ENCODE results near the gene LENG1. TPM values are rescaled to one million over a fixed set of nuclear protein-coding genes. Genes with fewer than 3 reads are reported as not detected.
A peak's percentile ranks its signal among the peaks of the same experiment; 100 is the strongest.

The LENG1 gene
- total RNA-seq, 1 donor from 2014 or later = 5.4 TPM

DNA sequence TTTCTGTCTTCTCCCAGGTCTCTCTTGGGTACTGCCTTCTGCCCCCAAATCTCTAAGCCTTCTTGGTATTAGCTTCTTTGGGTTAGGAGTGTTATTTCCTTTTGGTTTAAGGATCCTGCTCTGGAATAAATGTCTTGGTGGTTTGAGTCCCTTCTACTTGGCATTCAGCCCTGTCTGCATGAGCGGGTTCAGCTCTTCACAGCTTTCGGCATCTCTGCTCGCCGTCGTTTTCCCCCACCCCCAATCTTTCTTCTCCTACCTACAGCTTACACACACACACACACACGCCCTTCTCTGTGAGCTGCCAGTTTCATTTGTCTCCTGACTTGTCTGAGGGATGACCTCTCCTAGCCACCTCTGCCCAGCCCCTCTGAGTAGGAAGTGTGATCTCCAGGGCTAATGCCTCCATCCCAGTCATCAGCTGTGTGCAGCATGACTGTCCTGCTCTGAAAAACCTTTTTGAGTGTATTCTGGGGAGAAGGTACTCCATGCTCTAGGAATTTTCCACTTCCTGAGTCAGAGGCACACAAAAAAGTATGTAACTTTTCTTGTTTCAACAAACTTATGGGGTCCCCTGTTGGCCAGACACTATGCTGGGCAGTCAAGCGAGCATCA lies 17.2 kb downstream of the LENG1 start:
- DNase-seq (ENCODE audit: low read depth in 2 of 2) = no peak

DNA sequence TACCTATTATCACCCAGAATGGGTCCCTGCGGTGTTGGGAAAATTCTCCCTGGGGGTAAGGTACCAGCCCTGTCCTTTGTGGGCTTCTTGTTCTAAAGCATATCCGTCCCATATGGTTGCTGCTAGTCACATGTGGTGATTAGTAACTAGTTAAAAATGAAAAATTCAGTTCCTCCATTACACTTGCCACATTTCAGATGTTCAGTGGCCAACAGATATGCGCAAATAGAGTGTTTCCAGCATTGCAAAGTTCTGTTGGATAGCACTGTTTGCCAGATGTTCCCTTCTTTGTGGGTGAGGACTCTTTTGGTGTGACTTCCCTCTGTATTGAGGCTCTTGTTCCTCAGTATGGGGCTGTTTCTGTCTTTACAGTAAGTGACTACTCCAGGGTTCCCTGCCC lies 18.2 kb downstream of the LENG1 start:
- DNase-seq (ENCODE audit: low read depth in 2 of 2) = no peak

DNA sequence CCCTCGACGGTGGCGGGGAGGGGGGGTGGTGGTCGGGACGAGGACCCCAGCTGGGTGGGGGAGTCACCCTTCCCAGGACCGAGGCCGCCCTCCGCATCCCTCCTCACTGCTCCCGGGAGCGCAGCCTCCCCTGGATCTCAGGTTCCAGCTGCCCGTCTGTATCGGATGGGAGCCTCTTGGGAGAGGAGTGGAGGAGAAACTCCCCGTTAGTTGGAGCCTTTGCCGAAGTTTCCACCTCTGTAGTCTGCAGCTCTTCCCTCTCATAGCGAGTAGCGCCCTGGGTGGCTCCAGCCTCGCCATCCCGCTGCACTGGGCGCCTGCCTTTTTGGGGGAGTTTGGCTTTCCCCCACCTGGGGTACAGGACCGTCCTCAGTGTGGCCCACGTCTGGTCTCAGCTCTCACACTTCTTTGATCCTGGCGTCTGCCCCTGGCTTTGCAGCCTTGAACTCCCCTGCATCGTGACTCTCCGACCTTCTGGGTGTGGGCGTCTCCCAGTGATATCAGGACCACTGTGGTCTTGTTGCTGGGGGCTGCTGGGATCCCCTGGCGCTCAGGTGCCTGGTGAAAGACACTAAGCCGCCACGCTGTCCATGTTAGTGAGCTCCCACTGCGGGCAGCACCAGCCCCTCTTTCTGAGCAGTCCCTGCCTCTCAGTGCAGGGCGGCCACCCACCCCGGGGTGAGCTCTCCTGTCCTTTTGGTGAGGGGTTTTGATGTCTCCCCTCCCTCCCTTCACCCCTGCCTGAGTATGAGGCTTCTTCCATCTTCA lies 20.8 kb downstream of the LENG1 start:
- DNase-seq (ENCODE audit: low read depth in 2 of 2) = no peak

DNA sequence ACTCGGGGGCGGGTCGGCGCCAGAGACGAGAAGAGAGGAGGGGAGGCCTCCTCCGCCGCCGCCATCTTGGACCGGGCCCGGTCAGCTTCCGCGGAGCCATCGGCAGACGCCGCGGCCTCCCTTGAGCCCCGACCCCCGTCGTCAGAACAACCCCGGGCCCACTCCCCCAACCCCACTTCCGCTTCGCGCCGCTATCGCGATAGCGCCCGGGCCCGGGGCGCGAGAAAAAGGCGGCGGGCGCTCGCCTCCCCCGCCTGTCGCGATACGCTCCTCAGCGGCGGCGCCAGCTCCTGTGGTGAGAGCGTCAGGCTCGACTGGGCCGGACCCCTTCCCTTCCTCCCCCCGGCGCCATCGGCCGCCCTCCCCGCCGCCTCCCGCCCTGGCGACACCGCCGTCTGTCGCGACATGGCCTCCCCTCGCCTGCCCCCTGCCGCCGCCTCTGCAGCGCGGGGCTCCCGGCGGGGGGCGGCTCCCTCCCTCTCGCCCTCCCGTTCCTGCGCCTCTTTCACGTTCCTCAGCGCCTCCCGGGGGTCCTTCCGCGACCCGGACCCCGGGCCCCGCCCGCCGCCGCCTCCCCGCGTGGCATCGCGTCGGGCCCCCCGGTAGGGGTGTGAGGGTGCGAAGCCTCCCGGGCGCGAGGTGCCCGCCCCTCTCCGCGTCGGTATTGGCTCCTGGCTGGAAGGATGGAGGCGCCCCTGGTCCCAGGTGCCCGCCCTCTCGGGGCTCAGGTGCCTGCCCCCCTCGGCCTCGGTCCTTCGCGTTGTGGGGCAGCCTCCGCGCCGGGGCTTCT lies 21.6 kb downstream of the LENG1 start, which contains the start of gene CNOT3:
TSS of gene CNOT3 (plus strand) at position 64 of the 790 bp plus-strand sequence. CDS start 5,217 bp downstream, outside the sequence.
- DNase-seq (ENCODE audit: low read depth in 2 of 2) = peak; percentile 20 to 25

DNA sequence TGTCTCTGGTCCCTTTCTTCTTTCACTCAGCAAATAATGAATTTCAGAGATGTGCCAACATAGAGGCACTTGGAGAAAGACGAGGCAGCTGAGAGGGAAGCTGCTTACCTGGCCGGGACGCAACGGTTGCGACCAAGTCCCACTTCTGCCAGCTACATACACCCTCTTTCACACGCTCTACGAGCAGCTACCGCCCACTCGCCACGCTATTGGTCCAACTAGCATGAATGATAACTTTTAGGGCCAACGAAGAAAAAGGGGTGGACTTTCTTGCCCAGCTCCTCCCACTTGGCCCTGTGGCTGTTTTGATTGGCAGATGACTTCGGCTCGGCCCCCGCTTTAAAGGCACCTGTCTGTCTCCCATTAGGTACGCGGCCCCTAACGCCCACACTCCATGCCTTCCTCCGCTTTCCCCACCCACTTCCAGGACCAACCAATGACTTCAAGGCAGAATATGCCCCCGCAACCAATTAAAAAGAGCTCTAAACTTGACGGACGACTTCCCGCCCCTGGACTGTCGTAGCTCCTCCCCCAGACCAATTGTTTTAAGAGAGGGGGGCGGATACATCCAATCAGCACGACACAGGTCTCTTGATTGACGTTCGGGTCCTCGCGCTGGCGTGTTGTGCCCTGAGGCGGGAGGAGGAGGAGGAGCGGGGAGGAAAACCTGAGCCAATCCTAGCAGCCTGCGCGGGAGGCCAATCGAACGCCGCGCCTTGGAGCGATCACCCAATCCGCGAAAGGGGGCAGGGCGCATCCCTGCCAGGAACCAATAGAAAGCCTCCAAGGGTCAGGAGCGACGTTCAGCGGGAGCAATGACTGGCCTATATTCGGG lies 22.4 kb downstream of the LENG1 start:
- DNase-seq (ENCODE audit: low read depth in 2 of 2) = peak; percentile 100

DNA sequence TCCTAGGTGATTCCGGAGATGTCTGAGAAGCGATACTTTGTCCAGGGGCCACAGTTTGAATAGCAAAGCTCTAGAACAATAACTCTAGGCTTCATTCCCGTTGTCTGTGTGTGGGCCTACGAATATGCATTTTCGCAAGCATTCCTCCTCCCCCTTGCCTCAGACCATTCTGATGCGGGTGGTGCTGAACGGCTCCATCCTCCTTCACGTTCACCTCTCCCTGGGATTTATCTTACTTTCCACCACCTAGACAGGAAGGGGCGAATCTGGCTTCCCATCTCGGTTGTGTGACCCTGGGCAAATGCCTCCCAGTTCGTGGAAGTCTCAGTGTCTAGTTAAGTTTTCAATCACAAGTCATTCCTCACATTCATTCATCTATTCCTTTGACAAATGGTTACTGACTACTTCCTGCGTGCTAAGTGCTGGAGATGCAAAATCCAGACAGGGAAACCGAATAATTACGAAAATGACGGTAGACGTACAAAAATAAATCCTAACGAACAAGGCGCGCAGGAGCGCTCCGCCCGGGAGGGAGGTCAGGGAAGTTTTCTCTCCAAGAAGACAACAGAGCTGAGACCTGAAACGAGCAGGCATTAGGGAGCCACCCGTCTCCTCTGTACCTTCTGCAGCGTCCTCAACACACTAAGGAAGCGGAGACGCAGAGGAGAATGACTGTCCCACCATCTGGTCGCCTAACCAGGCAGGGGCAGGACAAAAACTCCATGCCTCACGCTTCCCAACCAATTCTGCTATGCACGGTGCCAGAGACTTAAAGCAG lies 23.2 kb downstream of the LENG1 start:
- no peak for DNase-seq (ENCODE audit: low read depth in 2 of 2)

DNA sequence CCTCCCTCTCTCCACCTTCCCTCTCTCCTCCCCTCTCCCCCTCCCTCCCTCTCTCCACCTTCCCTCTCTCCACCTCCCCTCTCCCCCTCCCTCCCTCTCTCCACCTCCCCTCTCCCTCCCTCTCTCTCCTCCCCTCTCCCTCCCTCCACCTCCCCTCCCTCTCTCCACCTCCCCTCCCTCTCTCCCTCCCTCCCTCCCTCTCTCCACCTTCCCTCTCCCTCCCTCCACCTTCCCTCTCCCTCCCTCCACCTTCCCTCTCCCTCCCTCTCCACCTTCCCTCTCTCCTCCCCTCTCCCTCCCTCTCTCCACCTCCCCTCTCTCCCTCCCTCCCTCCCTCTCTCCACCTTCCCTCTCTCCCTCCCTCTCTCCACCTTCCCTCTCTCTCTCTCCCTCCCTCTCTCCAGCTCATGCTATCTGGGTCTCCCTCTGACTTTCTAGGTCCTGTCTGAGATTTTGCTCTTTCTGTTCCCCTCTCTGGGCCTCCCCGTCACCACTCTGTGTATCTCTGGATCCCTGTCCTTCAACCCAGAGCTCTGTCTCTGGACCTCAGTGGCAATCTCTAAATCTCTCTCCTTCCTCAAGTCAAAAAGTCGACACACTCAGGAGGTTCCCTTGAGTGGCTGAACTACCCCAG lies 25.4 kb downstream of the LENG1 start:
- no peak for DNase-seq (ENCODE audit: low read depth in 2 of 2)

DNA sequence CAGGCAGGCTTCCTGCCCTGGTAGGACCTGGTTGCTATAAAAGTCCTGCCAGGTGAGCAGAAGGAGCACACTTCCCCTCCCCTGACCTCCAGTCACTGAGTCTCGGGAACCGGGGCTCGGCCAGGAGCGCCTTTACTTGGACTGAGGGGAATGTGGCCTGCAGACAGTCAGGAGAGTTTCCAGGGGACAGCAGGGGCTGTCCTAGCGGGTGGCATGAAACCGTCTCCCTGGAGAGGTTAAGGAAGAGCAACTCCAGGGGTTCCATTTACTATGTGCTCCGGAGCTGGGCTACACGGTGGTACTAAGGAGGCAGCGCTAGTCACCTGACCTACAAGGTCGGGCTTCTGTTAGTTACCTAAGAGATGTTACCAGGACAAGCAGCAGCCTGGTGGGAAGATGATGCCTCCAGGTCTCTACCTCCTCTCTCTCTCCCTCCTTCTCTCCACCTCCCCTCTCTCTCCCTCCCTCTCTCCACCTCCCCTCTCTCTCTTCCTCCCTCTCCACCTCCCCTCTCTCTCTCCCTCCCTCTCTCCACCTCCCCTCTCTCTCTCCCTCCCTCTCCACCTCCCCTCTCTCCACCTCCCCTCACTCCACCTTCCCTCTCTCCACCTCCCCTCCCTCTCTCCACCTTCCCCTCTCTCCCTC lies 26.1 kb downstream of the LENG1 start:
- DNase-seq (ENCODE audit: low read depth in 2 of 2) = peak in 1 of 2 donors; percentile 93

DNA sequence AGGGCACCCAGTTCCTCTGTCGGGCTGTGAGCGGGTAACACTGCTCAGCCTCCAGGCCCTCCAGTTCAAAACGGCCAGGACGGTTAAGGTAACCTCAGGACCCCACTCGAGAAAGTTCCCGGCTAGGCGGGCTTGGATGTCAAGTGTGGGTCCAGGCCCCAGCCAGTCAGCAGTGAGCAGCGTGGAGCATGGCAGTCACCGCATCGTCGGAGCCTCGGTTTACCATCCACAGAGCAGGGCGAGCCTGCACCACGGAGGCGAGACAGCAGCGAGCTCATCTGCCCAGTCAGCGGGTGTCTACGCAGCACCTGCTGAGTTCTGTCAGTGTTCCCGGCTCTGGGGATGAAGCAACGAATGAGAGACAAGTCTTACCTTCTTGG lies 29.9 kb downstream of the LENG1 start:
- no peak for DNase-seq (ENCODE audit: low read depth in 2 of 2)

DNA sequence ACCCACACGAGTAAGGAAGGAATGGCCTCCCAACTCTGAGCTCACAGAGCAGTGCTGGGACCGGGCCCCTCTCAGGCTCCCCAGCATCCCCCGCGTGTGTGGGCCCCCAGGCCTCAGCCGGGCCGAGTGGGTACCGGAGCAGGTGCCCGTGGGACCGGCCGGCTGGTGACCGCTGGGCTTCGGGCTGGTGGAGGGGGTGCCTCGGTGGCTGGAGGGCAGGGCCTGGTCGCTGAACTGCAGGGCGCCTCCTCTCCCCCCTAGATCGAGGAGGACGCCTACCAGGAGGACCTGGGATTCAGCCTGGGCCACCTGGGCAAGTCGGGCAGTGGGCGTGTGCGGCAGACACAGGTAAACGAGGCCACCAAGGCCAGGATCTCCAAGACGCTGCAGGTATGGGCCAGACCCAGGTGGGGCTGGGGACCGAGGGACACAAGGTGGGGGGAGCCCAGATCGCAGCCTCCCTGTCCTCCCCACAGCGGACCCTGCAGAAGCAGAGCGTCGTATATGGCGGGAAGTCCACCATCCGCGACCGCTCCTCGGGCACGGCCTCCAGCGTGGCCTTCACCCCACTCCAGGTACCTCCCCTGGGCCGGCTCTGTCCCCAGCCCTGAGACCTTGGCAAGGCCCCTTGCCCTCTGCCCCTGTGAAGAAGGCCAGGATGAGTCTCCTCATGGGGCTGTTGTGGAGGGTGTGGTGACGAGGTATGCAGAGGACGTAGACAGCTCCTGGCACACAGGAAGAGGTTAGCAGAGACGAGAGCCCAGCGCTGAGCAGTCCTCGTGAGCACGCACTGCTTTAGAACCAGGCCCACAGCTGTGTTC lies 30.5 kb downstream of the LENG1 start:
- DNase-seq (ENCODE audit: low read depth in 2 of 2) = no peak

DNA sequence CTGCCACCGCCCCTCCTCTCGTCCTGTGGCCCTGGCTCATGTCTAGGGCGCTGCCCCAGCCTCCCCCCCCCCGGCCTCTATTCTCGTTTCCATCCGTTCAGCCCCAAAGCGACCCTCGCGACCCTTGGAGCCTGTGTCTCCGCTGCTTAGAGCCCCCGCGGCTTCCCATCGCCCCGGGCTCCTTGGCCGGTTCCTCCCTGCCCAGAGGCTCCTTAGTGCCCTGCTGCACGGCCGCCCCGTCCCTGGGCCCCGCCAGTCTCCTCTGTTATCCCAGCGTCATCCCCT lies 31.1 kb downstream of the LENG1 start:
- no peak for DNase-seq (ENCODE audit: low read depth in 2 of 2)

DNA sequence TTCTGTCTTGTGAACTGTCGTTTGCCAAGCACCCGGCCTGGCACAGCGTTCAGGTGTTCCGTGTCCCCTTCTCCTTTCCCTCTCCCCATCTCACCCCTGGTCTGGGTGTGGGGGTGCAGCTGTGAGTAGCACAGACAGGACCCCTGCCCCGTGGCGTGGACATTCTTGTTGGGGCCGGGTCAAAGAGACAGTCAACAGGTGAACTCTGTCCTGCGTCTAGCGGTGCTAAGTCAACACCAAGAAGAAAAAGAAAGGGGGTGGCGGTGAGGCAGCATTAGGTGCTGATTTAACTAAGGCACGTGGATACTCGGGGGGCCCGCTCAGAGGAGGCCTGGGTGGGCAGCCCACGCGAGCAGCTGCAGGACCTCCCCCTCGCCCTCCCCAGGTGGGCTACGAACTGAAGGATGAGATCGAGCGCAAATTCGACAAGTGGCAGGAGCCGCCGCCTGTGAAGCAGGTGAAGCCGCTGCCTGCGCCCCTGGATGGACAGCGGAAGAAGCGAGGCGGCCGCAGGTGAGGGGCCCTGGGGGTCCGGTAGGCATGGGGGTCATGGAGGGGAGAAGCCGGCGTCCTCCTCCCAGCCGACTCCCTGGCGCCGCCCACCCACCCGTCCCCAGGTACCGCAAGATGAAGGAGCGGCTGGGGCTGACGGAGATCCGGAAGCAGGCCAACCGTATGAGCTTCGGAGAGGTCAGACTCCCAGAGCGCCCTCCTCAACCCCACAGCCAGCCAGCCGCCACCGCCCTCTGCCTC lies 31.7 kb downstream of the LENG1 start:
- no peak for DNase-seq (ENCODE audit: low read depth in 2 of 2)

DNA sequence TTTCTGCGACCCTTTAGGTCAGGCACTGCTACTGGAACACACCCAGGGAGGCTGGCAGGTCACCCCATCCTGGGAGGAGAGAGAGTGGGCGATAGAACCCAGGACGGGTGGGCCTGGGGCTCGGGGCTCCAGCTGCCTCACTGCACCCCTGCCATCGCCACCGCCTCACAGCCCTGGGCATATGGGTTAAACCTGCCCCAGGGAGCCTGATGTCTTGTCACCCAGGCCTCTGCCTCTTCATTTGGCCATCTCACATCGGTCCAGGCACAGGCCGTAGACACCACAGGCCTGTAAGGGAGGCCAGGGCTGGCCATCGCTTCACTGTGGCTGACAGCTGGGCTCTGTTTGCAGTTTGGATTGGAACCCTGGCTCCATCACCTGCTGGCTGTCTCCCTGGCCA lies 33.8 kb downstream of the LENG1 start:
- no peak for DNase-seq (ENCODE audit: low read depth in 2 of 2)

DNA sequence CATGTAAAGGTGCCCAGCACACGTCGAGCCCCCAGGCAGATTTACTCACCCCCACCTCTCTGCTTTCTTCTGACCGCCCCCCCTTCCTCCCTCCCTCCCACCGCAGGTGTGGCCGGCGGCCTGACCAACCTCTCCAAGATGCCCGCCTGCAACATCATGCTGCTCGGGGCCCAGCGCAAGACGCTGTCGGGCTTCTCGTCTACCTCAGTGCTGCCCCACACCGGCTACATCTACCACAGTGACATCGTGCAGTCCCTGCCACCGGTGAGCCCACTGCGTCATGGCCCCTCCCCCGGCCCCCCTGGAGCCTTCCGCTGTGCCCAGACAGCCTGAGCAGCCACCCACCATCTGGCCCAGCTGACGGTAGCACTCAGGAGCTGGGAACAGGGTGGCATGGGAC lies 35.1 kb downstream of the LENG1 start:
- no peak for DNase-seq (ENCODE audit: low read depth in 2 of 2)

DNA sequence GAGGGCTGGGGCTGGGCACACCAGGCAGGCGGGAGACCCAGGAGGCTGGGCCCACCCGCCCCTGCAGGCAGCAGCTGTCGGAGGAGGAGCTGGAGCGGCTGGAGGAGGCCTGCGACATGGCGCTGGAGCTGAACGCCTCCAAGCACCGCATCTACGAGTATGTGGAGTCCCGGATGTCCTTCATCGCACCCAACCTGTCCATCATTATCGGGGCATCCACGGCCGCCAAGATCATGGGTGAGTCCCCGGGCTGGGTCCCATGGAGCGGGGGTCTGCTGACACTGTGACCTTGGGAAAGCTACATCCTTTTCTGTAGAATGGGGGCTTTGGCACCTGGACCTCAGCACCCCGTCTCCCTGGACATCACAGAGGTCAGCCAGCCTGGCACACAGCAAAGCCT lies 35.8 kb downstream of the LENG1 start:
- DNase-seq (ENCODE audit: low read depth in 2 of 2) = no peak

DNA sequence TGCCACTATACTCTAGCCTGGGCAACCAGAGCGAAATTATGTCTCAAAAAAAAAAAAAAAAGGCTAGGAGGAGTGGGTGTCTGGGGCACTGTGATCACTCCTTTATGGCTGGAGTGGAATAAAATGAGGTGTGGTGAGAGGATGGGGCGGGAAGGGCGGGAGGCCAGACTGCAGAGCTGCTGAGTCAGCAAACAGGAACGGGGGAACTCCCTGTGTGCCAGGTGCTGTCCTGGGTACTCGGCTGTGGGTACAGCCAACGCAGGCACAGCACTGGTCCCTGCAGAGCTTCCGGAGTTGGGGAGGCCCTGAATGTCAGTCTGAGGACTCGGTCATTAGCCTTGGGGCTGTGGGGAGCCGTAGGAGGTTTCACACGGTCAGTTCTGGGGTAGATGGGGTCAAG lies 38.3 kb downstream of the LENG1 start:
- DNase-seq (ENCODE audit: low read depth in 2 of 2) = no peak

DNA sequence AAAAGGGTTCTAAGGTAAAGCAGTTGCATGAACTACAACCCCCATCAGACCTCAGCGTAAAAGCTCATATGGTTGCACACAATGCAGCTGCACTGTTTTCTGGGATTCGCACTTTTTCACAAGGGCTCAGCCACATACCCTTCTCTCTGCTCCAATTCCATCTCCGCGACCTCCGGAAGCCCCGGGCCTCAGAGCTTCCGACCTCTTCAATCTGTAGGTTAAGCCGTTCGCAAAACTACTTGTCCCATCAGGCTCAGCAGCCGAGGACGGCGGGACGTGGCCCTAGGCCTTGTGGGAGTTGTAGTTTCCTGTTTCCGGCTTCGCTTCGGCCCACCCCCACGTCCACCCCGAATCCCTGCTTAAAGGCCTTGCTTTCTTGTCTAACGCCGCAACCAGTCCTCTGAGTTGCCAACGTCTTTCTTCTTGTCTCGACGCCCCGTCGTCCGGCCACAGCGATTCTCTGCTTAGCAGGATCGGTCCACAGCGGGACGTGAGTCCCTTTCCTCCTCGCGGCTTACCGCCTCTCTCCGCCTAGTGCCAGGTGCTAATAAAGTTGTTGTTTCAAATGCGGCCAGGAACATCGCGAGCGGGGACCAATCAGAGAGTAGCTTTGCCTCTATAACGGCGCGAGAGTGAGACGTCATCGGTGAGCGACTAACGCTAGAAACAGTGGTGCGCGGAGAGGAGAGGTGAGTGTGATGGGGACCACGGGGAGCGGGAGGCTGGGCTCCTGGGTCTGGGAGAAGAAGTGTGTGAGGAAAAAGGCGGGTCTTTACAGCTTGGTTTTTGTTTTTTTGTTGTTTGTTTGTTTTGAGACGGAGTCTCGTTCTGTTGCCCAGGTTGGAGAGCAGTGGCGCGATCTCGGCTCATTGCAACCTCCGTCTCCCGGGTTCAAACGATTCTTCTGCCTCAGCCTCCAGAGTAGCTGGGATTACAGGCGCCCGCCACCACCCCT lies 44.1 kb downstream of the LENG1 start, which contains the start of the genes PRPF31 and TFPT:
TSS of gene PRPF31 (plus strand) at position 646 of the 955 bp plus-strand sequence. CDS start 2,525 bp downstream, outside the sequence.
TSS of gene TFPT (minus strand) at position 549 of the 955 bp plus-strand sequence. CDS start at position 161, 388 bp downstream.
- DNase-seq (ENCODE audit: low read depth in 2 of 2) = peak; percentile 98 to 99
